Spleen (tissue), 7 donors: ENCODE data around the gene SERAC1.

Source experiments
- CTCF ChIP-seq, 11 experiments: fragments of 200-600 bp in 7 of 11; fragments of 450-650 bp in 4 of 11; sonication (generic) in 4 of 11; IDR thresholded peaks in 8 of 11; conservative IDR thresholded peaks in 3 of 11; 1 replicate in 7 of 11; 2 replicates in 4 of 11; pipeline versions ENCODE4 v1.4.0 to v1.8.0; 2016 to 2021; ENCODE audit warnings: antibody characterized with exemption in 11 of 11, inconsistent platforms in 4 of 11, mild to moderate bottlenecking in 1 of 11
- POLR2A ChIP-seq, 3 donors: fragments of 450-650 bp; IDR thresholded peaks; one replicate each; pipeline ENCODE4 v1.5.1; 2017; ENCODE audit warnings: antibody characterized with exemption in 3 of 3, mild to moderate bottlenecking in 1 of 3
- POLR2AphosphoS5 ChIP-seq, 3 donors: sonication (generic); formaldehyde crosslinking; IDR thresholded peaks; one replicate each; pipeline ENCODE4 v1.5.1; 2017; ENCODE audit warnings: antibody characterized with exemption in 3 of 3
- donor health status: DM: no; HTN: no; CAD: no; lungs with moderate emphysema.
- donor health status: DM: no; HTN: no; CAD: no.
- donor health status: DM: no; HTN: no; CAD: no.

GRCh38 chr6:158061709-158062461, 106.2 kb downstream of the SERAC1 start:
- no peak for TF ChIP-seq POLR2A (IDR thresholded peaks at IDR 0.05)
- no peak for TF ChIP-seq CTCF (IDR thresholded peaks at IDR 0.05 in 8 of 11, conservative IDR thresholded peaks at IDR 0.05 in 3 of 11)
- peak in 1 of 3 donors; percentile 8 for TF ChIP-seq POLR2AphosphoS5 (IDR thresholded peaks at IDR 0.05)
